Measurements from ENCODE around the gene NEK1.
"Not testable (repeated sequence)": the region's sequence is repeated elsewhere in the genome, so short reads cannot be mapped to it uniquely, and the experiment has no call there.

The NEK1 gene

GRCh38 chr4:169624012-169624411, 11.6 kb upstream of the NEK1 start:
- H3K27ac ChIP-seq (ENCODE audit: low read length); H3K9me3 ChIP-seq (ENCODE audit: control insufficient read depth in 1 of 2, low read length in 2 of 2); H3K36me3 ChIP-seq (ENCODE audit: control insufficient read depth in 1 of 2, insufficient read depth in 2 of 2, low read length in 2 of 2); H3K4me3 ChIP-seq (ENCODE audit: low read depth in 1 of 2, low read length in 2 of 2); H3K27me3 ChIP-seq (ENCODE audit: low read depth, low read length): not testable (repeated sequence)
- peaks cover 7 to 19% of the 10 kb centered on the region in 2 donors for H3K4me1 ChIP-seq (ENCODE audit: control insufficient read depth in 1 of 2, insufficient read depth in 2 of 2, low read length in 2 of 2)

DNA sequence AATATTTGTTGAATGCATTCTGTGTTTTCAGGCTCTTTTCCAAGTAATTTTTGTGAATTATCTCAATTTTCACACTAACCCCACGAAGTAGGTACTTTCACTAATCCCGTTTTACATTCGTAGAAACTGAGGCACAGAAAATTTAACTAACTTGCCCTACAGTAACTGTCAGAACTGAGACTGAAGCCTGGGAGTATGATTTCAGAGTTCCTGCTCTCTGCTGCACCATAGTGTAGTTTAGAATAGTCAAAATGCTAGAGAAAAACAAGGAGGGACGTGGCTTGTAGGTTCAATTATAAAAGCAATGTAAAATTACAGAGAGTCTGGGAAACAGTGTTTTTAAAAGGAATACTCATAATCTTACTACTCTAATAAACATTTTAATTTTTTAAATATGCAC, 10.2 kb upstream of the NEK1 start:
- Histone ChIP-seq H3K27ac (ENCODE audit: low read length) (no peak overlapping the region), H3K9me3 (ENCODE audit: control insufficient read depth in 1 of 2, low read length in 2 of 2) (no peaks in the 10 kb centered on the region), H3K27me3 (ENCODE audit: low read depth, low read length) (no peaks in the 10 kb centered on the region), H3K4me3 (ENCODE audit: low read depth in 1 of 2, low read length in 2 of 2) (peak overlapping the region in 1 of 2 donors; percentile 49), H3K36me3 (ENCODE audit: control insufficient read depth in 1 of 2, insufficient read depth in 2 of 2, low read length in 2 of 2) (no peaks in the 10 kb centered on the region), H3K4me1 (ENCODE audit: control insufficient read depth in 1 of 2, insufficient read depth in 2 of 2, low read length in 2 of 2) (peaks cover 7 to 19% of the 10 kb centered on the region in 2 donors)

GRCh38 chr4:169621731-169622492, 9.5 kb upstream of the NEK1 start:
- Histone ChIP-seq H3K9me3 (ENCODE audit: control insufficient read depth in 1 of 2, low read length in 2 of 2) (no peaks in the 10 kb centered on the region), H3K27ac (ENCODE audit: low read length) (peak overlapping the region; percentile 53)

DNA sequence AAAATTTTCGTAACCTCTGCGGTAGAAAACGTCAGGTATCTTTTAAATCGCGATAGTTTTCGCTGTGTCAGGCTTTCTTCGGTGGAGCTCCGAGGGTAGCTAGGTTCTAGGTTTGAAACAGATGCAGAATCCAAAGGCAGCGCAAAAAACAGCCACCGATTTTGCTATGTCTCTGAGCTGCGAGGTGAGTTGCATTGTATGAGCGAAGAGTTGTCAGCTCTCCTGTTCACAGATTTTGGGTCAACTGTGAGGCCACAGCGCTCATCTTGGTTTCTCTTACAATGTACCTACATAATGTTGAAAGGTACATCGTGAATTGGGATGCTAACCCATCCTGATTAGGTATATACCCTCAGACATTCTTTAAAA, 8.5 kb upstream of the NEK1 start:
- Histone ChIP-seq H3K27ac (ENCODE audit: low read length) (peak overlapping the region; percentile 100), H3K4me3 (ENCODE audit: low read depth in 1 of 2, low read length in 2 of 2) (peak overlapping the region; percentile 73 to 97), H3K4me1 (ENCODE audit: control insufficient read depth in 1 of 2, insufficient read depth in 2 of 2, low read length in 2 of 2) (peaks cover 7 to 14% of the 10 kb centered on the region in 2 donors), H3K27me3 (ENCODE audit: low read depth, low read length) (no peaks in the 10 kb centered on the region), H3K9me3 (ENCODE audit: control insufficient read depth in 1 of 2, low read length in 2 of 2) (no peaks in the 10 kb centered on the region), H3K36me3 (ENCODE audit: control insufficient read depth in 1 of 2, insufficient read depth in 2 of 2, low read length in 2 of 2) (no peaks in the 10 kb centered on the region)

More at GRCh38 chr4:169621731-169622492, 9.5 kb upstream of the NEK1 start:
- Histone ChIP-seq H3K4me3 (ENCODE audit: low read depth in 1 of 2, low read length in 2 of 2) (peak overlapping the region; percentile 49 to 97), H3K36me3 (ENCODE audit: control insufficient read depth in 1 of 2, insufficient read depth in 2 of 2, low read length in 2 of 2) (no peaks in the 10 kb centered on the region), H3K4me1 (ENCODE audit: control insufficient read depth in 1 of 2, insufficient read depth in 2 of 2, low read length in 2 of 2) (peaks cover 7 to 14% of the 10 kb centered on the region in 2 donors), H3K27me3 (ENCODE audit: low read depth, low read length) (no peaks in the 10 kb centered on the region)

DNA sequence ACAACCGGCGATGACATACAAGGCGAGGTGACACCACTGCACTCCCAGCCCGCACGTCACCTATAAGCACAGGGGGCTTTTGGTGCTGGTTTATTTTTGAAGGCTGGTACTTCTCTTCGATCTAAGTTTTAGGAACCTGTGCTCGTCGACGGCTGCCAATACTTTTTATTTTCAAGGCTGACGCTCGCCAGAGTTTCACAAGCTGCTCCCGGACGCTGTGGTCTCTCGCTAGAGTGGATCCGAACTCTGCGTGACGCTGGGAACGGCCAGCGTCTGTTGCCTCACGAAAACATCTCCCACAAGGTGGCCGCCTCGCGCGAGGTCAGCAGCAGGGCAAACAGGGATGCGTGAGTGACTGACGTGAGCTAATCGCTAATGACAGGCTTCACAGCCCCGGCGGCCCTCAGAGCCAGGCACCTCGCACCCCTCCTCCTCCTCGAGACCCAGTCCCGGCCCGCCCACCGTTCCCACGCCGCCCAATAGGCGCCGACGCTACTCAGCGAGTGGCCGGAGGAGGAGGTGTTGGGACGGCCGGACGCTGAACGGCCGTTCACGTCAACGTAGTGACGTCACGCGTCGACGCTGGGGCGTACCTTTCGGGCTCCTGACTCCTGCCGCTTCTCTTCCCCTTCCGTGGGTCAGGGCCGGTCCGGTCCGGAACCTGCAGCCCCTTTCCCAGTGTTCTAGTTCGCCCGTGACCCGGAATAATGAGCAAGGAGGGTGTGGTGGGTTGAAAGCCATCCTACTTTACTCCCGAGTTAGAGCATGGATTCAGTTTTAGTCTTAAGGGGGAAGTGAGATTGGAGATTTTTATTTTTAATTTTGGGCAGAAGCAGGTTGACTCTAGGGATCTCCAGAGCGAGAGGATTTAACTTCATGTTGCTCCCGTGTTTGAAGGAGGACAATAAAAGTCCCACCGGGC, 7.8 kb upstream of the NEK1 start, which contains the start of gene CLCN3:
TSS of gene CLCN3 (plus strand) at position 621 of the 922 bp plus-strand sequence. CDS start 15,351 bp downstream, outside the sequence.
- H3K27ac ChIP-seq (ENCODE audit: low read length), result peak within 1 kb of the TSS; percentile 100
- H3K4me1 ChIP-seq (ENCODE audit: control insufficient read depth in 1 of 2, insufficient read depth in 2 of 2, low read length in 2 of 2), result peaks cover 7 to 14% of the 10 kb centered on the region in 2 donors
- H3K4me3 ChIP-seq (ENCODE audit: low read depth in 1 of 2, low read length in 2 of 2), result peak within 1 kb of the TSS; percentile 73 to 97

GRCh38 chr4:169619518-169619957, 7.2 kb upstream of the NEK1 start:
- Histone ChIP-seq H3K36me3 (ENCODE audit: control insufficient read depth in 1 of 2, insufficient read depth in 2 of 2, low read length in 2 of 2) (no peaks in the 10 kb centered on the region), H3K27me3 (ENCODE audit: low read depth, low read length) (no peaks in the 10 kb centered on the region), H3K27ac (ENCODE audit: low read length) (peak overlapping the region; percentile 100), H3K4me3 (ENCODE audit: low read depth in 1 of 2, low read length in 2 of 2) (peak overlapping the region; percentile 73 to 97), H3K4me1 (ENCODE audit: control insufficient read depth in 1 of 2, insufficient read depth in 2 of 2, low read length in 2 of 2) (peaks cover 7 to 14% of the 10 kb centered on the region in 2 donors), H3K9me3 (ENCODE audit: control insufficient read depth in 1 of 2, low read length in 2 of 2) (no peaks in the 10 kb centered on the region)

More for the DNA sequence above, 7.8 kb upstream of the NEK1 start, which contains the start of gene CLCN3:
- Histone ChIP-seq H3K36me3 (ENCODE audit: control insufficient read depth in 1 of 2, insufficient read depth in 2 of 2, low read length in 2 of 2) (no peaks in the 10 kb centered on the region), H3K9me3 (ENCODE audit: control insufficient read depth in 1 of 2, low read length in 2 of 2) (no peaks in the 10 kb centered on the region), H3K27me3 (ENCODE audit: low read depth, low read length) (no peaks in the 10 kb centered on the region)

- H3K27ac ChIP-seq (ENCODE audit: low read length), result no peak overlapping the region
- H3K4me3 ChIP-seq (ENCODE audit: low read depth in 1 of 2, low read length in 2 of 2), result peak overlapping the region in 1 of 2 donors; percentile 97
- peaks cover 7 to 14% of the 10 kb centered on the region in 2 donors for H3K4me1 ChIP-seq (ENCODE audit: control insufficient read depth in 1 of 2, insufficient read depth in 2 of 2, low read length in 2 of 2)
- no peaks in the 10 kb centered on the region for H3K36me3 ChIP-seq (ENCODE audit: control insufficient read depth in 1 of 2, insufficient read depth in 2 of 2, low read length in 2 of 2)
- H3K9me3 ChIP-seq (ENCODE audit: control insufficient read depth in 1 of 2, low read length in 2 of 2), result no peaks in the 10 kb centered on the region
- H3K27me3 ChIP-seq (ENCODE audit: low read depth, low read length), result no peaks in the 10 kb centered on the region
Measured at GRCh38 chr4:169618986-169619385, 6.6 kb upstream of the NEK1 start.

DNA sequence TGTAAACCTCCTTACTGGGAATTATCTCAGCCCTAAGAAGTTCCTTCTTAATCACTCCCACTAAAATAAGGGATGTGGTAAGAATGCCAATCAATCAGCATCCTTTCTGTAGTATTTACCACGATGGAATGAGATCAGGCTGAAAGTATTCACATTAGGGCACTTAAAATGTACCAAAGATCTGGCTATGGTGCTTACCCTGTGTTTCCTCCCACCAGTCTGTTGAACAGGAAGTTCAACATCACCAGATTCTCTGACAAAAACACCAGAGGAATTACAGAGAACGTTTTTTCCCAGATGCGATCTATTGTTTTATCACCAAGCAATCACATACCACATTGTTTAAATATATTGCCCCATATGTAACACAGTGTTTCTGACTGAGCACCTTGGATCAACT, 5.9 kb upstream of the NEK1 start:
- peaks cover 7 to 17% of the 10 kb centered on the region in 2 donors for H3K4me1 ChIP-seq (ENCODE audit: control insufficient read depth in 1 of 2, insufficient read depth in 2 of 2, low read length in 2 of 2)
- H3K36me3 ChIP-seq (ENCODE audit: control insufficient read depth in 1 of 2, insufficient read depth in 2 of 2, low read length in 2 of 2), result no peaks in the 10 kb centered on the region
- H3K9me3 ChIP-seq (ENCODE audit: control insufficient read depth in 1 of 2, low read length in 2 of 2), result no peaks in the 10 kb centered on the region
- H3K27me3 ChIP-seq (ENCODE audit: low read depth, low read length), result no peaks in the 10 kb centered on the region
- no peak overlapping the region for H3K4me3 ChIP-seq (ENCODE audit: low read depth in 1 of 2, low read length in 2 of 2)
- no peak overlapping the region for H3K27ac ChIP-seq (ENCODE audit: low read length)

DNA sequence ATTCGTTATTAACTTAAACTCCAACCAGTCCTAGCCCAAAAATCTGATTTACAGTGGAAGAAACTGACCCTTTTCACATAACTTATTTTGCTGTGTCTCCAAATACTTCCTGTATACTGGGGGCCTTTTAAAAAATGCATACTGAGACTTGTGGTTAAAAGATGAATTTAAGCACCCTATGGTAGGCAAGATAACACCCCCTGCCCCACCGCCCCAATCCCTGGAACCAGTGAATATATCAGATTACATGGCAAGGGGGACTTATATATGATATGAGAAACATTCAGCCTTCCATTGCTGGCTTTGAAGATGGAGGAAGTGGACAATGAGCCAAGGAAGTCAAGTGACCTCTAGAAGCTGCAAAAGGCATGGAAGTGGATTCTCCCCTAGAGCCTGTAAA, 4.9 kb upstream of the NEK1 start:
- no peaks in the 10 kb centered on the region for H3K27me3 ChIP-seq (ENCODE audit: low read depth, low read length)
- H3K9me3 ChIP-seq (ENCODE audit: control insufficient read depth in 1 of 2, low read length in 2 of 2), result no peaks in the 10 kb centered on the region
- H3K4me1 ChIP-seq (ENCODE audit: control insufficient read depth in 1 of 2, insufficient read depth in 2 of 2, low read length in 2 of 2), result peaks cover 11 to 13% of the 10 kb centered on the region in 2 donors
- H3K27ac ChIP-seq (ENCODE audit: low read length), result no peak overlapping the region
- no peak overlapping the region for H3K4me3 ChIP-seq (ENCODE audit: low read depth in 1 of 2, low read length in 2 of 2)
- H3K36me3 ChIP-seq (ENCODE audit: control insufficient read depth in 1 of 2, insufficient read depth in 2 of 2, low read length in 2 of 2), result no peaks in the 10 kb centered on the region

DNA sequence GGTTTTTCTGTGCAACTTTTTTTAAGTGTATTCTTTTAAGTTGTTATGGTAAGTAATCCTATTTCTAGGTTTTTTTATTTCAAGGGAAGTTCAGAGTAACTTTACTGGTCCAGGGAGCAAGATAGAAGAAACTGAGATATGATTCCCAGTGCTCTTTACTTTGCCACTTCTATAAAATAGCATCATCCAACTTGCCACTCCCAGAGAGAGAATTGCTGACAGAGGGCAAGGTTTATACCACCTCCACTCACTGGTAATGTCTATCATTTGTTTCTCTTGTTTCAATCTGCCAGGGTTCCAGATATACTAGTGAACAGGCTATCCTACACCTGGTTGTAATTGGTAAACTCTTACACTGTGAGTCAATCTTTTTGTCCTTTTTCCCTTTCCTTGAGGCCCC, 4.5 kb upstream of the NEK1 start:
- Histone ChIP-seq H3K36me3 (ENCODE audit: control insufficient read depth in 1 of 2, insufficient read depth in 2 of 2, low read length in 2 of 2) (no peaks in the 10 kb centered on the region), H3K27ac (ENCODE audit: low read length) (no peak overlapping the region), H3K9me3 (ENCODE audit: control insufficient read depth in 1 of 2, low read length in 2 of 2) (no peaks in the 10 kb centered on the region), H3K4me3 (ENCODE audit: low read depth in 1 of 2, low read length in 2 of 2) (no peak overlapping the region), H3K4me1 (ENCODE audit: control insufficient read depth in 1 of 2, insufficient read depth in 2 of 2, low read length in 2 of 2) (peaks cover 9% of the 10 kb centered on the region in 2 donors), H3K27me3 (ENCODE audit: low read depth, low read length) (no peaks in the 10 kb centered on the region)

- Histone ChIP-seq H3K27ac (ENCODE audit: low read length) (no peak overlapping the region), H3K27me3 (ENCODE audit: low read depth, low read length) (no peaks in the 10 kb centered on the region), H3K9me3 (ENCODE audit: control insufficient read depth in 1 of 2, low read length in 2 of 2) (no peaks in the 10 kb centered on the region), H3K4me3 (ENCODE audit: low read depth in 1 of 2, low read length in 2 of 2) (no peak overlapping the region), H3K4me1 (ENCODE audit: control insufficient read depth in 1 of 2, insufficient read depth in 2 of 2, low read length in 2 of 2) (peaks cover 4 to 14% of the 10 kb centered on the region in 2 donors), H3K36me3 (ENCODE audit: control insufficient read depth in 1 of 2, insufficient read depth in 2 of 2, low read length in 2 of 2) (no peaks in the 10 kb centered on the region)
Measured at GRCh38 chr4:169615467-169616106, 3.2 kb upstream of the NEK1 start.
